BJ (cell line): Measurements from ENCODE around the gene MXRA8. TPM values are rescaled to one million over a fixed set of nuclear protein-coding genes. Genes with fewer than 3 reads are reported as not detected.

Source experiments
- CTCF ChIA-PET: fragments of 350-600 bp; formaldehyde crosslinking; extraction: SDS; loops from one replicate; lab custom pipeline; 2021; ENCODE audit warnings: antibody characterized with exemption, inconsistent platforms; lab: Yijun Ruan, JAX
- POLR2A ChIA-PET: fragments of 300-600 bp; sonication (Branson Sonifier 250); formaldehyde crosslinking; extraction: SDS; loops from one replicate; lab custom pipeline; 2021; ENCODE audit warnings: antibody characterized with exemption; lab: Charles Lee
- DNase-seq: peaks from one replicate; pipeline ENCODE4 v3.0.0-alpha.2; 2011; ENCODE audit warnings: low read depth
- H3K27me3 ChIP-seq: 2 replicates; pipeline ENCODE4 v1.6.0; 2011; ENCODE audit warnings: low read length; ENCODE audit not compliant: control insufficient read depth, insufficient read depth
- H3K36me3 ChIP-seq: 2 replicates; pipeline ENCODE4 v1.5.1; 2011; ENCODE audit warnings: low read length; ENCODE audit not compliant: control insufficient read depth, insufficient read depth
- H3K4me3 ChIP-seq: 2 replicates; pipeline ENCODE4 v1.5.1; 2011; ENCODE audit warnings: low read depth, mild to moderate bottlenecking, control low read depth, low read length
- CTCF ChIP-seq: IDR thresholded peaks from 2 replicates; pipeline ENCODE4 v1.5.1; 2011; ENCODE audit warnings: low read depth, mild to moderate bottlenecking, control low read depth, inconsistent platforms, low read length, moderate library complexity; ENCODE audit not compliant: insufficient read depth
- polyA plus RNA-seq: library from polyadenylated mRNA; depleted of rRNA; stranded (reverse); fragments of >200 nt; gene quantifications from 2 replicates; pipeline ENCODE4 v1.2.3, GENCODE V29; 2011

MXRA8 gene
- polyA plus RNA-seq, 1 experiment = 702 TPM

GRCh38 chr1:1338278-1338677 lies 20.1 kb downstream of the MXRA8 start:
- POLR2A ChIA-PET = no interaction called here
- Histone ChIP-seq H3K36me3 (peaks cover 28% of the 10 kb centered on the region), H3K27me3 (no peaks in the 10 kb centered on the region), H3K4me3 (no peak overlapping the region)
- CTCF ChIA-PET = interaction anchor here (0.5 kb wide), 1 partner anchor 333 kb away, joined by 3 read pairs; no protein-coding TSS in a partner anchor
- DNase-seq = no peak
- no peak for TF ChIP-seq CTCF

- no peak for DNase-seq
- ChIA-PET CTCF (no interaction called here), POLR2A (no interaction called here)
- TF ChIP-seq CTCF = no peak
- H3K27me3 ChIP-seq = no peaks in the 10 kb centered on the region
- peaks cover 28% of the 10 kb centered on the region for H3K36me3 ChIP-seq
- no peak overlapping the region for H3K4me3 ChIP-seq
These were observed 20.6 kb downstream of the MXRA8 start for GRCh38 chr1:1337793-1338147.

- CTCF ChIA-PET = interaction anchor here (2.1 to 2.7 kb wide), 2 partner anchors 9 to 35 kb away, joined by 6 to 13 read pairs; no protein-coding TSS in a partner anchor
- Histone ChIP-seq H3K27me3 (no peaks in the 10 kb centered on the region), H3K4me3 (no peak overlapping the region), H3K36me3 (peaks cover 28% of the 10 kb centered on the region)
- no peak for TF ChIP-seq CTCF
- DNase-seq = no peak
- POLR2A ChIA-PET = no interaction called here
These were observed 21.2 kb downstream of the MXRA8 start for GRCh38 chr1:1336931-1337792.

- CTCF ChIA-PET = interaction anchor here (1.1 to 2.7 kb wide), 3 partner anchors 10 to 35 kb away, joined by 3 to 13 read pairs (median 6); no protein-coding TSS in a partner anchor
- POLR2A ChIA-PET = no interaction called here
- no peak overlapping the region for H3K4me3 ChIP-seq
- TF ChIP-seq CTCF = no peak
- H3K27me3 ChIP-seq = no peaks in the 10 kb centered on the region
- peaks cover 22% of the 10 kb centered on the region for H3K36me3 ChIP-seq
- no peak for DNase-seq
These were observed 21.9 kb downstream of the MXRA8 start for GRCh38 chr1:1336446-1336845.

- no peak for DNase-seq
- ChIA-PET CTCF (interaction anchor here (1.1 to 2.7 kb wide), 3 partner anchors 11 to 36 kb away, joined by 3 to 13 read pairs (median 6); no protein-coding TSS in a partner anchor), POLR2A (no interaction called here)
- no peak for TF ChIP-seq CTCF
- Histone ChIP-seq H3K4me3 (no peak overlapping the region), H3K36me3 (peaks cover 16% of the 10 kb centered on the region), H3K27me3 (no peaks in the 10 kb centered on the region)
These were observed 22.5 kb downstream of the MXRA8 start for GRCh38 chr1:1335792-1336248.
